ENCODE measurements around the gene RGSL1. TPM values are rescaled to one million over a fixed set of nuclear protein-coding genes. Genes with fewer than 3 reads are reported as not detected.

Gene RGSL1
- total and polyA plus RNA-seq, 2 of the 8 experiments (the other 6 are each of a cell fraction or from before 2014, with no cell fraction given): not detected

DNA sequence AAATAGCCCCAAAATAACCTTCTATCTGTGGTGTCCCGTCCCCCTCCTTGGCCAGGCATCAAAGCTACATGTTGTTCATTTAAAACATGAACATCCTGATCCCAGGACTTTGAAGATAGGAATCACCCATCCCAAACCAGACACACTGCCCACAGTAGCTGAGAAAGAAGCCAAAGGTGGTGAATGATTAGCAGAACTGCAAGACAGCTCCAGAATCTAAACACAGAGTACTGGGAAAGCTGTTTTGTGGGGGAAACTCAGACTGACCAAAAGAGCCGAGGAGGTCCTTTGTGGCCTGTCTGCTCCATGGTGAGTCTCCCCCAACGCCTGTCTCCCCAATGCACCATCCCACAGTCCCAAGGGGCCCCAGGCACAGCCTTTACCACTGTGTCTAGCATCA is 42.2 kb upstream of the RGSL1 start:
- Histone ChIP-seq H4K91ac (replicated peaks; ENCODE audit: insufficient read length, low read length) (no peak overlapping the region), H3K56ac (replicated peaks; ENCODE audit: insufficient read length, low read depth, low read length) (no peak overlapping the region), H3K23ac (ENCODE audit: insufficient read length) (no peak overlapping the region), H4K20me1 (replicated peaks in 1 of 2; ENCODE audit: control insufficient read depth in 1 of 2, insufficient read depth in 2 of 2, low read length in 2 of 2) (no peaks in the 10 kb centered on the region), H3K9me3 (ENCODE audit: insufficient read depth in 2 of 2, low read depth in 1 of 2, low read length in 1 of 2) (no peaks in the 10 kb centered on the region), H2BK12ac (ENCODE audit: low read depth, low read length) (no peak overlapping the region), H3K4ac (replicated peaks; ENCODE audit: insufficient read length, low read depth, low read length) (no peak overlapping the region), H2AK5ac (ENCODE audit: low read depth, low read length) (no peak overlapping the region), H3K79me1 (ENCODE audit: low read depth, low read length) (no peaks in the 10 kb centered on the region), H2BK15ac (ENCODE audit: low read length) (no peak overlapping the region), H3K79me2 (ENCODE audit: control insufficient read depth in 1 of 2, insufficient read depth in 2 of 2, low read length in 2 of 2) (no peaks in the 10 kb centered on the region), H4K5ac (ENCODE audit: insufficient read length, low read depth, low read length) (no peak overlapping the region), H3K27me3 (replicated peaks in 1 of 4; ENCODE audit: control insufficient read depth in 3 of 4, extremely low read depth in 1 of 4, insufficient read depth in 3 of 4, low read length in 3 of 4) (no peaks in the 10 kb centered on the region), H2BK5ac (ENCODE audit: low read depth, low read length) (no peak overlapping the region), H3K18ac (ENCODE audit: extremely low read depth, low read length) (no peak overlapping the region), H3K4me3 (ENCODE audit: extremely low read depth in 1 of 4, insufficient read depth in 2 of 4, low read depth in 3 of 4, low read length in 4 of 4) (no peak overlapping the region), H3K4me2 (ENCODE audit: insufficient read depth in 1 of 2, low read depth in 2 of 2, low read length in 2 of 2) (no peak overlapping the region), H3K36me3 (ENCODE audit: control insufficient read depth in 2 of 4, insufficient read depth in 4 of 4, low read length in 3 of 4) (no peaks in the 10 kb centered on the region), H2BK120ac (replicated peaks; ENCODE audit: low read depth, low read length) (no peak overlapping the region), H4K8ac (ENCODE audit: extremely low read depth, insufficient read depth, low read length) (peak overlapping the region; percentile 35; the same call in 1 of the 2 replicates), H3K9ac (replicated peaks in 1 of 4; ENCODE audit: extremely low read depth in 1 of 4, low read depth in 3 of 4, low read length in 3 of 4) (no peak overlapping the region), H3K4me1 (replicated peaks in 1 of 4; ENCODE audit: control insufficient read depth in 3 of 4, insufficient read depth in 4 of 4, low read length in 3 of 4) (peaks cover 0 to 5% (median 0%) of the 10 kb centered on the region in 4 experiments; a peak in 1 of 7 replicates), H2BK20ac (ENCODE audit: low read length) (no peak overlapping the region), H3K23me2 (ENCODE audit: low read depth, low read length) (no peaks in the 10 kb centered on the region), H3K14ac (ENCODE audit: insufficient read length) (no peak overlapping the region), H2AFZ (ENCODE audit: low read length) (0 out of 2 replicates have a peak overlapping the region, but pooled peaks have one; percentile 8), H3K27ac (ENCODE audit: low read depth, low read length) (no peak overlapping the region)
- no peak for FAIRE-seq
- ChIA-PET POLR2A (ENCODE audit: partially characterized antibody) (interaction anchor here (0.9 to 1.4 kb wide), 2 partner anchors 12 to 16 kb away, joined by 3 read pairs; partner anchors contain the start of gene GLUL), CTCF (ENCODE audit: partially characterized antibody) (interaction anchor here (0.6 to 4.0 kb wide), 7 partner anchors 10 to 326 kb away, joined by 3 to 32 read pairs (median 5); partner anchors contain the start of gene TEDDM1)
- TF ChIP-seq RXRA (IDR thresholded peaks at IDR 0.05; ENCODE audit: insufficient read depth, low read depth, low read length) (no peak), RNF2 (IDR thresholded peaks at IDR 0.05; ENCODE audit: borderline replicate concordance, low read depth, low read length, missing control alignments, poor library complexity, severe bottlenecking) (no peak), HDAC2 (IDR thresholded peaks at IDR 0.05; ENCODE audit: borderline replicate concordance in 1 of 2, low read depth in 2 of 2, low read length in 2 of 2) (no peak), JUN (IDR thresholded peaks at IDR 0.05; ENCODE audit: low read depth, low read length) (no peak), TEAD4 (IDR thresholded peaks at IDR 0.05; ENCODE audit: low read depth, low read length) (no peak), CHD1 (IDR thresholded peaks at IDR 0.05; ENCODE audit: low read depth, low read length) (no peak), ATF2 (IDR thresholded peaks at IDR 0.05; ENCODE audit: low read length) (no peak)
- 57% methylated on average over 3 of the region's 3 CpGs; no CpG with 5 or more reads in 1 of the 2 experiments for WGBS, 2 experiments (ENCODE audit: extremely low coverage in 1 of 2, insufficient coverage in 1 of 2, insufficient read length in 1 of 2, insufficient replicate concordance in 2 of 2, low coverage in 1 of 2, low lambda C conversion rate in 2 of 2, missing lambda C conversion rate in 1 of 2)
- DNase-seq (ENCODE audit: low read depth in 1 of 2, low spot score in 2 of 2): no peak

All from H1 (cell line).